SK-N-DZ (cell line): ENCODE data around the gene PRKACA.

Experiments used
- DNase-seq: peaks from one replicate; pipeline ENCODE4 v3.0.0-alpha.2; 2015; ENCODE audit warnings: low spot score

Gene PRKACA

DNA sequence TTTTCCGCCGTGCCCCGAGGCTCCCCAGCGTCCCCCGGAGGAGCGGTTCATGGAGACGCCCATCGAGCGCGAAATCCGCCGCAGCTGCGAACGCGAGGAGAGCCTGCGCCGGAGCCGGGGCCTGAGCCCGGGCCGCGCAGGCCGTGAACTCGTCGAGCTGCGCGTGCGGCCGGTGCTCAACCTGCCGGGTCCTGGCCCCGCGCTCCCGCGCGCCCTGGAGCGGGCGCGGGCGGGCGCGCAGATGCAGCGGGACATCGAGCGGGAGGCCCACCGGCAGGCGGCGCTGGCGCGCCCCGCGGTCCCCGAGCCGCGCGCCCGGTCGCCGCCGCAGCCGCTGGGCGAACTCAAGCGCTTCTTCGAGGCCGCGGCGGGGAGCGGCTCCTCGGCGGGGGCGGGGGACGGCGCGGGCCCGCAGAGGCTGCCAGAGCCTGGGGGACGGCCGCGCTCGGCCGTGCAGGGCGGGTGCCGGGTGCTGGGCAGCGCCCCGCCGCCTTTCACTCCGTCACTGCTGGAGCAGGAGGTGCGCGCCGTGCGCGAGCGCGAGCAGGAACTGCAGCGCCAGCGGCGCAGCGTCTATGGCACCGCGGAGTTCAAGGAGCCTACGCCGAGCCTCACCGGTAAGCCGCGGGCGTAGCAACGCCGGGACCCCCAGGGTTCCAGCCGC is 44.2 kb downstream of the PRKACA start:
- DNase-seq = peak; percentile 60

DNA sequence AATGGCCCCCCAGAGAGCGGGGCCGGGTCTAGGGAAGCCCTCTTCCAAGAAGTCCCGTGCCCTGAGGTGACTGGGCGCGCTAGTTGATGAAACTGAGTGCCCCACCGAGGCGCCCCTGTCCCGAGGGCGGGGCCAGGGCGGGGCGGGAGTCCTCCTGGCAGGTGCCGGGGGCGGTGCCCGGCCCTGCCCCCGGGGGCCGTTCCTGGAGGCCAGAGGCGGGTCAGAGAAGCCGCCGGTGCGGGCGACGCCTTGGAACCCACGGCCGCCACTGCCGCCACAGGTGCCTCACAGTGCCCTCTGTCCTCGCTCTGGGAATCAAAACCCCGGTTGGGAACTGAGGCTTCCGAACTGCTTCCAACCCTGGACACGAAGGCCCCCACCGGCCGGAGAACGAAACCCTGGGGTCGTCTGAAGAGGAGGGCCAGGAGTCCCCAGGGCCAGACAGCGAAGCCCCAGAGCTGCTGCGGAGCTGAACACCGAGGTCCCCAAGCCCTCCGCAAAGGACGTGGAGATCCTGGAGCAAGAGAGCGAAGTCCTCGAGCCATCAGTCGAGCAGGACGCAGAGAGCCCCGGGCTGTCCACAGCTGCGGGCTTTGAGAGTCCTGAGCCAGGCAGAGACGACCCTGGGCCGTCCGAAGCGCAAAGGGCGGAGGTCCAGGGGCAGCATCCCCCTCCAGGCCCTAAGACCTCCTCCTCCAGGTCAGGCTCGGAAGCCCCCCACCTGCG is 44.9 kb downstream of the PRKACA start, which contains the start of gene MISP3:
TSS of gene MISP3 (plus strand) at position 252 of the 726 bp plus-strand sequence. CDS start 524 bp downstream, outside the sequence.
- DNase-seq = peak; percentile 41

DNA sequence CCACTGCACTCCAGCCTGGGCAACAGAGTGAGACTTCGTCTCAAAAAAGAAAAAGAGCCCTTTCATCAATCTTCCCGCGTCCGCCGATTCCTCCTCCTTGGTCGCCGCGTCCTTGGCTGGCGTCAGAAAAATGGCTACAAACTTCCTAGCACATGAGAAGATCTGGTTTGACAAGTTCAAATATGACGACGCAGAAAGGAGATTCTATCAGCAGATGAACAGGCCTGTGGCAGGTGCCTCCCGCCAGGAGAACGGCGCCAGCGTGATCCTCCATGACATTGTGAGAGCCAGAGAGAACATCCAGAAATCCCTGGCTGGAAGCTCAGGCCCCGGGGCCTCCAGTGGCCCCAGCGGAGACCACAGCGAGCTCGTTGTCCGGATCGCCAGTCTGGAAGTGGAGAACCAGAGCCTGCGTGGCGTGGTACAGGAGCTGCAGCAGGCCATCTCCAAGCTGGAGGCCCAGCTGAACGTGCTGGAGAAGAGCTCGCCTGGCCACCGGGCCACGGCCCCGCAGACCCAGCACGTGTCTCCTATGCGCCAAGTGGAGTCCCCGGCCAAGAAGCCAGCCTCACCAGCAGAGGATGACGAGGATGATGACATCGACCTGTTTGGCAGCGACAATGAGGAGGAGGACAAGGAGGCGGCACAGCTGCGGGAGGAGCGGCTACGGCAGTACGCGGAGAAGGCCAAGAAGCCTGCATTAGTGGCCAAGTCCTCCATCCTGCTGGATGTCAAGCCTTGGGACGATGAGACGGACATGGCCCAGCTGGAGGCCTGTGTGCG is 47.1 kb downstream of the PRKACA start:
- peak; percentile 43 for DNase-seq

DNA sequence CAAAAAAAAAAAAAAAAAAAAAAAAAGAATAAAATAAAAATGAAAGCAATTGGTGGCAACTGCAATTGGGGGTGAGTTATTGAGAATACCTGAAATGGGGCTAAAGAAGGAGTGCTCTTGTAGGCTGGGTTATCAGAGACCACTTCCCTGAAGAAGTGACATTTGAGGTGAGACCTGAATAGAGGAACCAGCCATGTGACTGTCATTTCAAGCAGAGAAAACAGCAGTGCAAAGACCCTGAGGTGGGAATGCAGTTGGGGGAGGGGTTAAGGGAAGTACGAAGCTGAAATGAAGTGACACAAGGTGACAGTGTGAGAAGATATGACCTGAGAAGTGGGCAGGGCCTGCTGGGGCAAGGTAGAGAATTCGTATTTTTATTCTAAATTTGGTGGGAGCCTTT is 51.4 kb downstream of the PRKACA start:
- no peak for DNase-seq

DNA sequence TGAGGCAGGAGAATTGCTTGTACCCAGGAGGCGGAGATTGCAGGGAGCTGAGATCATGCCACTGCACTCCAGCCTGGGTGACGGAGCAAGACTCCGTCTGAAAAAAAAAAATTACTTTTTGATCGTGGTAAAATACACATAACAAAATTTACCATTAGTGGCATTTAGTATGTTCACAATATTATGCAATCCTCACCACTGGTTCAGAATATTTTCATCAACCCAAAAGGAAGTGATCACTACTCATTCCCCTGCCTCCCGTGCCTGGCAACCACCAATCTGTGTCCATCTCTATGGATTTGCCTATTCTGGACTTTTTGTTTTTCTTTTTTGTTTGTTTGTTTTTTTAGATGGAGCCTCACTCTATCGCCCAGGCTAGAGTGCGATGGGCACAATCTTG is 54.5 kb downstream of the PRKACA start:
- no peak for DNase-seq

DNA sequence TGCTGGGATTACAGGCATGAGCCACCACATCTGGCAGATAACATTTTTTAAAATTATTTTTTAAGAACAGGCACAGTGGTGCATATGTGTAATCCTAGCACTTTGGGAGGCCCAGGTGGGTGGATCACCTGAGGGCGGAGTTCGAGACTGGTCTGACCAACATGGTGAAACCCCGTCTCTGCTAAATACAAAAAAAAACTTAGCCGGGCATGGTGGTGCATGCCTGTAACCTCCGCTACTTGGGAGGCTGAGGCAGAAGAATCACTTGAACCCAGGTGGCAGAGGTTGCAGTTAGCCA is 55.1 kb downstream of the PRKACA start:
- no peak for DNase-seq

DNA sequence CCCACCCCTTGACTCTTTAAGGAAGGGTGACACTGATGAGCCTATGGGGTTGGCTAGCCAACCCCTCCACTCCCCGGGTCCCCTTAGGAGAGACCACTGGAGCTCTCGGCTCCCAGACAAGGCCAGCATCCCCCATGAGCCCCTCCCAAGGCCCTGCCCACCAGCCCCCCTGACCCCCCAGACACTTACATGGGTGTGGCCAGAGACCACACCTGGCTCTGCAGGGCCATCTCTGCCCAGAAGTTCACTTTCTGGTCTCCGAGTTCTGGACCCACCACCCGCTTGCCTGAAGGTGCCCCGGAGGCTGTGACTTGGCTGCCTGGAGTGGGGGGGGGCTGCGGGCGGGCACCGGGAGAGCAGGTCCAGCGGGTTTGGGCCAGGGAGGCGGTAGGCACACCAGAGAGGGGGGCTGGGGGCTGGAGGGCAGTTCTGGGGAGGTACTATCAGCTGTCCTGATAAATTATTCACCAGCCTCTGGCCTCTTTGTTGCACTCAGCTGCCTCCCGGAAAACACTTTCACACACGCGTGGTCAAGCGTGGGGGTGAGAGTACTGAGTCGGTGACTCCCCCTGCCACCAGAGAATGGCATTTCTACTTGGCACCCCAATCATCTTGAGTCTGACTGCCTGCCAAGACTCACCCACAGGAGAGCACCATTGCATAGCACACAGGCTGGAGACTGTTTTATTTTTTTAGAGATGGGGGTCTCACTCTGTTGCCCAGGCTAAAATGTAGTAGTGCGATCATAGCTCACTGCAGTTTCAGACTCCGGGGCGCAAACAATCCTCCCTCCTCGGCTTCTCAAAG is 55.6 kb downstream of the PRKACA start, which contains the start of gene PALM3:
TSS of gene PALM3 (minus strand) at position 326 of the 807 bp plus-strand sequence. CDS start at position 230, 96 bp downstream.
- no peak for DNase-seq

DNA sequence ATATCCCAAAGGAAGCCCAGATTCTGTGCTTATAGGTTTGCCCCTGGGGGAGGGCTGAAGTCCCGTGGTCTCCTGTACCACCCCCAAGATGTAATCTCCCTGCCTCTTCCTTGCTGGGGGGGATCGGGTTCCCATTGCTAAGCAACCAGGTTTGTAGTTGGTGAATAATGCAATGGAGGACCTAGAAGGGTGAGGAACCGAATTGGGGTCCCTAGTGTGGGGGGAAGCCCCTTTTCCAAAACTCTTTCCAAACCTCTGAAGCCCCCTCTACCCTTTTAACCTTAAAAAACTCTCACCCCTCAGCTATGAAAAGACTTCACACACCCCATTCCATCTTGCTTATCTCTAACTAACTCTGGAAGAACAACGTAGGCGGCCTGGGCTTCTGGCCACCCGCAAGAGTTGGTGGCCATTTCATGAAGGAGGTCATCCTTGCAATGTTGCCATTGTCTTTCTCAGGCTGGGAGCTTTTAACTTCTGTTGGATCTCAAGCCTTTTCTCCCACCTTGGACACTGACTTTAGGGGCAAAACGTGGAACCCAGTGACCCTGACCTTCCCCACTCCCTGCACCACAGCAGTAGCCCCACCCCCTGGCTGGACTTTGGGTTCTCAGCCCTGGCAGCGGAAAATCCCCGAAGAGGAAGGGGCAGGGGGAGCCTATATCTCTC is 56.3 kb downstream of the PRKACA start:
- DNase-seq = no peak

DNA sequence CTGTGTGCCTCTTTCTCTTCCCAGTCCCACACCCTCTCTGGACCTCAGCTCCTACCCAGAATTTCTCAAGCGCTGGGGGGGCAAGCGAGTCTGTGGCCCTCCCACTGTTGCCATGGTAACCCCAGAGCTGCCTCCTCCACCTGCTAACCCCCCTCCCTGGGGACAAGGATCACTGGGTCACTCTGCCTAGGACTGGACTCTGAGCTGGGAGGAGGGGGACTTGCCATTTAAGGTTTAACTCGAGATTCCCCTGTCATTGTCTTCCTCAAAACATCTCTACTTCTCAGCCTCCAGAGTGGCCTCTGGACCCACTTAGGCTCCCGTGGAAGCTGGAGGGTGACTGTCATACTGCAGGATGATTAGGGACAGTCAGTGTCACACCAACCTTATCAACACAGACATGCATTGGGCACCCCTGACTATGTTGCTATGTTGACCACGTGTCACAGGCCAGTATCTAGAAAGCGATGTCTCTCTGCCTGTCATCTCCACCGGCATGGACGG is 57.9 kb downstream of the PRKACA start:
- DNase-seq = no peak

DNA sequence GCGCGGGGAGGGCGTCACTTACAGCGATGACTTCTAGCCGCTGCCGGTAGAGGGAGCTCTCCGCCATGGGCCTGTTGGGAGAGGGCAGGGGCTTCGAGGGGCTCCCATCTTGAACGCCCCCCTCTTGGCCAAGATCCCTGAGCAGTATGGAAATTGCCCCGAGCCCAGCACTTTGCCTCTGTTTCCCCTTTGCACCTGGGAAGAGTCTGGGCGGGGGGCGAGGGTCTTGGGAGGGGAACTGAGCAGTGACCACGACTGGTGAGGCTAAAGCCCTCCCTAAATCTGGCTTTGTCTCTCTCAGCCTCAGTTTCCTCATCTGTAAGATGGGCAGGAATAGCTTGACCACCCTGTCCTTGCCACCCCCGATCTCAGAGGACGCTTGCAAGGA is 58.5 kb downstream of the PRKACA start:
- no peak for DNase-seq

DNA sequence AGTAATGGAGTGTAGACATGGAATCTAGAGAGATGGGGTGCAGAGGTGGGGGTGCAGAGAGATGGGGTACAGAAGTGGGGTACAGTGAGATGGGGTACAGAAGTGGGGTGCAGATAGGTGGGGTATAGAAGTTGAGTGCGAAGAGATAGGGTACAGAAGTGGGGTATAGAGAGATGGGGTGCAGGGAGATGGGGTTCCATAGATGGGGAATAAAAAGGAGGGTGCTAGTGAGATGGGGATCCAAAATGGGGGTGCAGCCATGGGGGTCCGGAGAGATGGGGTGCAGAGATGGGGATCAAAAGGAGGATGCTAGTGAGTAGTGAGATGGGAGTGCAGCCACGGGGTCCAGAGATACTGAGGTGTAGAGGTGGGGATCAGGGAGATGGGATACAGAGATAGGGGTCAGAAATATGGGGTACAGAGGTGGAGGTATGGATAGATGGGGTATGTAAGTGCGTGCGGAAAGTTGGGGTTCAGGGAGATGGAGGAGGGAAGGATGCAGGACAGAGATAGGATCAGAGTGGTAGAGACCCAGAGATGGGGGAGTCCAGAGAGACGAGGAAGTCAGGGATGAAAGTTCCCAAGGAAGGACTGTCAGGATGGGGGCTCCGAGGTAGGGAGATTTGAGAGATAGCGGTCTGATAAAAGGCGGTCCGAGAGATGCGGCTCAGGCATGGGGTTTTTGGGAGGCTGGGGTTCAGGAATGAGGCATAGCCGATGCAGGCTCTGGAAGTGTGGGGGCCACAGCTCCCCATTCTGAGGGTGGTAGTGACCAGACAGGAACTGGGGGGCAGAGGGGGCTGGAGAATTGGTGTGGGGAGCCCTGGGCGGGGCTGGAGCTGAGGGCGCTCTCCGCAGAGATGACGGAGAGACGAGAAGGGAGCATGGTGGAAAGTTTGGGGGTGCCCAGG is 59.1 kb downstream of the PRKACA start:
- no peak for DNase-seq

DNA sequence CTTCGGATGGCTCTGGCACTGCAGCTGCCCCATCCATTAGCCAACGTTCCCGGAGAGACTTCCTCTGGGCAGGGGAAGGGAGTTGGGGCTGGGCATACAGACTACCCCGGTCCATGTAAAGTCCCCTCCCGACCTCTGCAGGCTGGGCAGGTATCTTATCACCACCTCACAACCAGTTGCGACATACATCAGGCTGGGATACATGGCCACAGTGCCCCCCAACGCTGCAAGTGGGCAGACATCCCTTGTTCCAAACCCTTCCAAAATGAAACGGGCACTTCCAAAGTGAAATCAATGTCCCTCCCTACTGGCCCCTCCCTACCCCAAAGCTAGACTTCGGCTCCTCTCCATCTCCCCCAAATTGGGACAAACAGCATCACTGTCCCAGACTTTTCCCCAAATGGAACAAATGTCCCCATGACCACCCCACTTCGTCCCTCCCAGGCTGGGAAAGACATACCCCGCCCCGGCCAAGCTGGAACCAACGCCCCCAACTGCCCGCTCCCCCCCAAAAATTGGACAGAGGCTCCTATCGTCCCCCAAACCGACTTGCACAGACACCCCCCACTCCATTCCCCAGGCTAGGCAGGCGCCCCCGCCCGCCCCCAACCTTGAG is 60.7 kb downstream of the PRKACA start:
- no peak for DNase-seq

DNA sequence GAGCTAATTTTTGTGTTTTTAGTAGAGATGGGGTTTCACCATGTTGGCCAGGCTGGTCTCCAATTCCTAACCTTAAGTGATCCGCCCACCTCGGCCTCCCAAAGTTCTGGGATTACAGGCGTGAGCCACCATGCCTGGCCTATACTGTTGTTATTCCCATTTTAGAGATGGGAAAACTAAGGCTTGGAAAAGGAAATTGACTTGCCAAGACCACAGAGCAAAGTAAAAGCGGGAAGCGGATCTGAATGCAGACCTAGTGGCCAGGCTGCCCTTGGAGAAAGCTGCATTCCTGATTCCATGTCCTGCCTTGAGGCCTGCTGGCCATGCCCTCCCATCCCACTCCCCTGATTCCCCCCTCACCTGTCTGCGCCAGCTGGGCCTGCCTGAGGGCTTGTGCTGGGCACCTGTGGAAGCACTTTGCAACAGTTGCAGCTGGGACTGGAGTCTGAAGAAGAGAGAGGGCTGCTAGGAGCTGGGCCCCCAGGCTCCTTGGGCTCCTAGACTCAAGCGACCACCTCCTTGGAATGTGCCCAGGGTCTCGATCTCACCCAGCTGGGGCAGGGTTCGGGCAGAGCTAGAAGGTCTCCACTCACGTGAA is 61.4 kb downstream of the PRKACA start:
- no peak for DNase-seq

DNA sequence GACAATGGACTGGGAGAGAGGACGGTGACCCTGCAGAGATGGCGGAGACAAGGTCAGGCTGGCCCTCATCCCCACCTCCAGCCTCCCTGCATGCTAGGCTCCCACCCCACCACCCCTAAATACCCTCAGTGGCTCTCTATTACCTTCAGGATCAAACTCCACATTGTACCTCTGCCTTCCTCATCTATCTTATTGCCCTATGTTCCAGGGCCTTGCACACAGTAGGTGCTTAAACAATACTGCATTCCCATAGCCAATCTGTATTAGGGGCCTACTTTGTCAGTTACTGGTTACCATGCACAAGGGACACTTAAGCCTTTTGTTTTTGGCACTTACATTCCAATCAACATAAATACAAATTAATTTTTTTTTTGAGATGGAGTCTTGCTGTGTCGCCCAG is 62.2 kb downstream of the PRKACA start:
- no peak for DNase-seq

DNA sequence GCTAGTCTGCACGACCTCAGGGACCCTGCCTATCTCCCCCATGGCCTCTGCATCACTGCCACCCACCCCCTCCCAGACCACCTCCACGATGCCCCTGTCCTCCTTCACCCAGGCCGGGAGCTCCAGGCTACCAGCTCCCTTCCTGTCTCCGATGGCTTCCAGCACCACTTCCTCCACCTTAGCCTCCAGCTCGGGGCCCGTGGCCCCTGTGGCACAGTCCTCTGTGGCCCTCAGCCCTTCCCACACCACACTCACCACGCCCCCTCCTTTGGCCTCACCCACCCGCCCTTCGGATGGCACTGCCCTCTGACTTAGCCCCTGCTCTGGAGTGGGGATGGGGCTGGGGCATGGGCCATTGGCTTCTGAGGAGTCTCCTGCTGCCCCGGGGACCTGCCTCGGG is 62.8 kb downstream of the PRKACA start:
- DNase-seq = no peak

DNA sequence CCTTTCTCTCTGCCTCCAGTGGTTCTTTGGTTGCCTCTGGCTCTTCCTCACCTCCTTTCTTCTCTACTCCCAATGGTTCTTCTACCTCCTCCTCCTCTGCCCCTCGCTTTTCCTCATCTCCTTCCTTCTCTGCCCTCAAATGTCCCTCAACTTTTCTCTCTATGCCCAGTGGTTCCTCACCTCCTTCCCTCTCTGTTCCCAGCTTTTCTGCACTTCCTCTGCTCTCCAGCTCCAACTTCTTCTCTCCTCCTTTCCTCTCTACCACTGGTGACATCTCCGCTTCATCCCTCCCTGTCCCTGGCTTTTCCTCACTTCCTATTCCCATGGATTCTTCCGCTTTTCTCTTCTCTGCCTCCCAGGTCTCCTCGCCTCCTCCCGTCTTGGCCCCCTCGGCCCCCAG is 63.5 kb downstream of the PRKACA start:
- DNase-seq = no peak

DNA sequence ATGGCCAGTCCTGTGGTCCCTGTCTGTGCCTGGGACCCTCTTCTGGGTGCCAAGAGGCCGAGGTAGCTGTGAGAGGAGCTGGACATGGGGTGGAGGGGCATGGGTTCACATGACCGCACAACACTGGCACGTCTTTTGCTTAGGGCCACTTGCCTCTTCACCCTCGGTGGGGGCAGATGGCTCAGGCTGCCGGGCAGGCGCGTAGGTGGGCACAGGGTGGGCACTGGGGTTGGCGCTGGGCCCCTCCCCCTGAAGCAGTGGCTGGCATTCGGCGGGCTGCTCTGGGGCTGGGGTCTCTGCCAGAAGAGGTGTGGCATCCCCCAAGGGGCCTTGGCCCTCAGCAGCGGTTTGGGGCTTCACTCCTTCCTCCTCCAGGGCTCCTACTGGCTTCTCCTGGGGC is 64.1 kb downstream of the PRKACA start:
- DNase-seq = no peak

DNA sequence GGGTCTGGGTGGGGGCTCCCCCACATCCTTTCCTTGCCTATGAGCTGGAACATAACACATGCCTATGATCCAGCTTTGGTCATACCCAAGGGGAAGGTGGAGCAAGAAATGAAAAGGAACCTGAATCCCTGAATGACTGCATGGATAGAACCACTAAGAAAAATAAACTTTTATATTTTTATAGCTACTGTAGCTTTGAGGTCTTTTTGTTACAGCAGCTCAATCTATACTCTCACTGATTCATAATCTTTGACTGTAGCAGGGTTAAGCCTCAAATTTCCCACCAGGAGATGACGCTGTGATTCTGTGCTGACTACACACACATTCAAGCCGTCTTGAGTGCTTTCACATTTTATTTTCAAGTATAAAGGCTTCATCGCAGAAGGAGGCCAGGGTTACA is 64.5 kb downstream of the PRKACA start:
- DNase-seq = no peak

DNA sequence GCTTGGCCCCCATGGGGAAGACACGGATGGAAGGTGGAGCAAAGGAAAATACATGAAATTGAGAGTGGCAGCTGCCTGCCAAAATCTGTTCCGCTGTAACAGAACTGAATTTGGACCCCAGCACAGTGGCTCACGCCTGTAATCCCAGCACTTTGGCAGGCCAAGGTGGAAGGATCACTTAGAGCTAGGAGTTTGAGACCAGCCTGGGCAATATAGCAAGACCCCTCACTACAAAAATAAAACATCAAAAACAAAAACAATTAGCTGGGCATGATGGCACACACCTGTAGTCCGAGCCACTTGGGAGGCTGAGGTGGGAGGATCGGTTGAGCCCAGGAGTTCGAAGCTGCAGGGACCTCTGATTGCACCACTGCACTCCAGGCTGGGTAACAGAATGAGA is 65.1 kb downstream of the PRKACA start:
- DNase-seq = no peak
